Panc1 (cell line): ENCODE data around the gene STAC. TPM values are rescaled to one million over a fixed set of nuclear protein-coding genes. Genes with fewer than 3 reads are reported as not detected.

Experiments
- ATAC-seq: fragments of 200-7000 bp; cut with Tn5 transposase; 2 replicates; pipeline ENCODE4 v1.9.1; 2020; ENCODE audit warnings: mild to moderate bottlenecking, moderate library complexity
- BruUV-seq: library from RNA; stranded (reverse); fragments of 400-500 nt; replicated peaks from 2 replicates; lab custom pipeline; 2021; lab: Mats Ljungman, UMichigan
- CTCF ChIA-PET: fragments of 300-600 bp; sonication (Branson Sonifier 250); formaldehyde crosslinking; loops from one replicate; lab custom pipeline; 2022; ENCODE audit warnings: antibody characterized with exemption; lab: Charles Lee
- POLR2A ChIA-PET: fragments of 300-600 bp; sonication (Branson Sonifier 250); formaldehyde crosslinking; loops from one replicate; lab custom pipeline; 2022; ENCODE audit warnings: antibody characterized with exemption; lab: Charles Lee
- DNase-seq: peaks from one replicate; pipeline ENCODE4 v3.0.0-alpha.2; 2010; ENCODE audit warnings: low read depth, low spot score
- H3K27ac ChIP-seq: 2 replicates; pipeline ENCODE4 v1.5.1; 2011; ENCODE audit warnings: mild to moderate bottlenecking, low read length, inconsistent platforms
- H3K27me3 ChIP-seq: fragments of 200-500 bp; sonication (Bioruptor generic); 2 replicates; pipeline ENCODE4 v1.6.0; 2014; ENCODE audit warnings: low read length, inconsistent platforms; ENCODE audit not compliant: control insufficient read depth, insufficient read depth
- H3K36me3 ChIP-seq: fragments of 200-500 bp; sonication (Bioruptor generic); 2 replicates; pipeline ENCODE4 v1.5.1; 2014; ENCODE audit warnings: inconsistent platforms, mild to moderate bottlenecking, low read length, moderate library complexity; ENCODE audit not compliant: control insufficient read depth, insufficient read depth
- H3K4me1 ChIP-seq: 2 replicates; pipeline ENCODE4 v1.5.1; 2011; ENCODE audit warnings: inconsistent platforms, mild to moderate bottlenecking, low read length, moderate library complexity; ENCODE audit not compliant: control insufficient read depth, insufficient read depth
- H3K4me3 ChIP-seq, 2 experiments: 2 replicates each; pipeline ENCODE4 v1.5.1; 2011 to 2012; ENCODE audit warnings: low read depth in 2 of 2, low read length in 2 of 2, mild to moderate bottlenecking in 2 of 2, inconsistent platforms in 1 of 2, moderate library complexity in 1 of 2
- H3K9me3 ChIP-seq: fragments of 200-500 bp; sonication (Bioruptor generic); 2 replicates; pipeline ENCODE4 v1.5.1; 2014; ENCODE audit warnings: low read depth, mild to moderate bottlenecking, inconsistent platforms, low read length, moderate library complexity; ENCODE audit not compliant: control insufficient read depth, insufficient read depth
- POLR2AphosphoS5 ChIP-seq: IDR thresholded peaks from 2 replicates; pipeline ENCODE4 v1.6.1; 2012; ENCODE audit warnings: mild to moderate bottlenecking, low read depth, low read length, moderate library complexity
- SIN3A ChIP-seq: IDR thresholded peaks from 2 replicates; pipeline ENCODE4 v1.6.1; 2012; ENCODE audit warnings: low read depth, mild to moderate bottlenecking, low read length, moderate library complexity, borderline replicate concordance; ENCODE audit not compliant: insufficient read depth
- TCF7L2 ChIP-seq: IDR thresholded peaks from 2 replicates; pipeline ENCODE4 v1.6.1; 2011; ENCODE audit warnings: mild to moderate bottlenecking, low read depth, low read length, inconsistent platforms
- in situ Hi-C: cut with HindIII; loops from 2 replicates; pipeline ENCODE4 v1.10.0; 2016; ENCODE audit warnings: low sequenced_read_pairs, low pct_unique_long_range_greater_than_20kb
- intact Hi-C: fragments of 100-400 bp; cut with micrococcal nuclease; formaldehyde crosslinking; loops from one replicate; pipeline ENCODE4 v1.10.0; 2022; ENCODE audit not compliant: unreplicated experiment
- total RNA-seq: library from RNA; stranded (reverse); gene quantifications from one replicate; pipeline ENCODE4 v1.2.1, GENCODE V29; 2021; ENCODE audit not compliant: unreplicated experiment
- TF ChIP-seq, protein P1 (sequence below), 2 experiments: IDR thresholded peaks; 2 replicates each; pipeline ENCODE4 v1.6.1; 2011 to 2012; ENCODE audit warnings: low read depth in 2 of 2, control low read depth in 1 of 2, low read length in 1 of 2, mild to moderate bottlenecking in 1 of 2, moderate library complexity in 1 of 2; ENCODE audit not compliant: insufficient read depth in 1 of 2
- TF ChIP-seq, protein P2 (sequence below): fragments of 450-650 bp; IDR thresholded peaks from 2 replicates; pipeline ENCODE4 v1.5.1; 2017; ENCODE audit warnings: mild to moderate bottlenecking

The STAC gene
- total RNA-seq, 1 experiment from 2014 or later: 18.8 TPM

DNA sequence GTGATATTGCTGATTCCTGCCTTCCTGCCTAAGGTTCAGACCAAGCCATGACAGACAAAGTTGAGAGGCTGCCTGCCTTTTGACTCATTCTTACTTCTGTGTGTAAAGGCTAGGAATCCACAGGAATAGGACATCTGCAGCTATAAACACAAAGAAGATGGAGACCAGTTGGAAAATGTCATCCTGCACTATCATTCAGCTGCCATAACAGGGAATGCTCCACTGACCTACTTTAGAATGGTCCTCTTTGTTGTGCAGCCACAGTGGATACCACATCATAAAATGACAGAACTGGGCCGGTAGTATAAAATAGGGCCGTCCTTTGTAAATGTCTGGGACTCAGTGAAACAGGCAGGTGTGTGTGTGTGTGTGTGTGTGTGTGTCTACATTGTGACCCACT, 75.1 kb downstream of the STAC start:
- intact Hi-C loops (no loop called here), in situ Hi-C loops (no loop called here)
- no peak for ATAC-seq
- ChIA-PET POLR2A (no interaction called here), CTCF (no interaction called here)
- Histone ChIP-seq H3K4me3 (no peak overlapping the region), H3K9me3 (no peaks in the 10 kb centered on the region), H3K27me3 (no peaks in the 10 kb centered on the region), H3K27ac (no peak overlapping the region), H3K36me3 (no peaks in the 10 kb centered on the region), H3K4me1 (no peaks in the 10 kb centered on the region)
- TF ChIP-seq, protein P1, sequence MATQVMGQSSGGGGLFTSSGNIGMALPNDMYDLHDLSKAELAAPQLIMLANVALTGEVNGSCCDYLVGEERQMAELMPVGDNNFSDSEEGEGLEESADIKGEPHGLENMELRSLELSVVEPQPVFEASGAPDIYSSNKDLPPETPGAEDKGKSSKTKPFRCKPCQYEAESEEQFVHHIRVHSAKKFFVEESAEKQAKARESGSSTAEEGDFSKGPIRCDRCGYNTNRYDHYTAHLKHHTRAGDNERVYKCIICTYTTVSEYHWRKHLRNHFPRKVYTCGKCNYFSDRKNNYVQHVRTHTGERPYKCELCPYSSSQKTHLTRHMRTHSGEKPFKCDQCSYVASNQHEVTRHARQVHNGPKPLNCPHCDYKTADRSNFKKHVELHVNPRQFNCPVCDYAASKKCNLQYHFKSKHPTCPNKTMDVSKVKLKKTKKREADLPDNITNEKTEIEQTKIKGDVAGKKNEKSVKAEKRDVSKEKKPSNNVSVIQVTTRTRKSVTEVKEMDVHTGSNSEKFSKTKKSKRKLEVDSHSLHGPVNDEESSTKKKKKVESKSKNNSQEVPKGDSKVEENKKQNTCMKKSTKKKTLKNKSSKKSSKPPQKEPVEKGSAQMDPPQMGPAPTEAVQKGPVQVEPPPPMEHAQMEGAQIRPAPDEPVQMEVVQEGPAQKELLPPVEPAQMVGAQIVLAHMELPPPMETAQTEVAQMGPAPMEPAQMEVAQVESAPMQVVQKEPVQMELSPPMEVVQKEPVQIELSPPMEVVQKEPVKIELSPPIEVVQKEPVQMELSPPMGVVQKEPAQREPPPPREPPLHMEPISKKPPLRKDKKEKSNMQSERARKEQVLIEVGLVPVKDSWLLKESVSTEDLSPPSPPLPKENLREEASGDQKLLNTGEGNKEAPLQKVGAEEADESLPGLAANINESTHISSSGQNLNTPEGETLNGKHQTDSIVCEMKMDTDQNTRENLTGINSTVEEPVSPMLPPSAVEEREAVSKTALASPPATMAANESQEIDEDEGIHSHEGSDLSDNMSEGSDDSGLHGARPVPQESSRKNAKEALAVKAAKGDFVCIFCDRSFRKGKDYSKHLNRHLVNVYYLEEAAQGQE (IDR thresholded peaks at IDR 0.05; ENCODE audit: insufficient read depth in 1 of 2, low read depth in 2 of 2, low read length in 1 of 2): no peak
- BruUV-seq: no TSS peak
- no peak for DNase-seq

DNA sequence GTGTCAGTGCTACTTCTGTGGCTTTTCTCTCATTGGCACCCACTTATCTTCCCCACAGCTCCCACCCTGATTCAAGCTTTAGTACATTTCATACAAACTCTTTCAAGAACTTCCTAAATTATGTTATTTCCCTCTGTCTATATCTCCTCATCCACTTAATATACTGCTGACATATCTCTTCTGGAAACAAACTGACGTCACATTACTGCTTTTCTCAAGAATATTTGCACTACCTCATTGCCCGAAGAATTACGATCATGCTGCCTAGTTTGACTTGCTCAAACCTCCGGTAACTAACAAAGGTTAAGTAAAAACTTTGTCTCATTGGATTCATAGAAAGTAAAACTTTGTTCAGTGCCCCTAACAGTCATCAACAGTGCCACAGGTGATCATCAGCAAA, 76.5 kb downstream of the STAC start:
- H3K36me3 ChIP-seq: no peaks in the 10 kb centered on the region
- ATAC-seq (no peak), DNase-seq (no peak)
- no peak overlapping the region for H3K4me3 ChIP-seq
- no peak overlapping the region for H3K27ac ChIP-seq
- no peak for TF ChIP-seq POLR2AphosphoS5
- TF ChIP-seq, protein P2, sequence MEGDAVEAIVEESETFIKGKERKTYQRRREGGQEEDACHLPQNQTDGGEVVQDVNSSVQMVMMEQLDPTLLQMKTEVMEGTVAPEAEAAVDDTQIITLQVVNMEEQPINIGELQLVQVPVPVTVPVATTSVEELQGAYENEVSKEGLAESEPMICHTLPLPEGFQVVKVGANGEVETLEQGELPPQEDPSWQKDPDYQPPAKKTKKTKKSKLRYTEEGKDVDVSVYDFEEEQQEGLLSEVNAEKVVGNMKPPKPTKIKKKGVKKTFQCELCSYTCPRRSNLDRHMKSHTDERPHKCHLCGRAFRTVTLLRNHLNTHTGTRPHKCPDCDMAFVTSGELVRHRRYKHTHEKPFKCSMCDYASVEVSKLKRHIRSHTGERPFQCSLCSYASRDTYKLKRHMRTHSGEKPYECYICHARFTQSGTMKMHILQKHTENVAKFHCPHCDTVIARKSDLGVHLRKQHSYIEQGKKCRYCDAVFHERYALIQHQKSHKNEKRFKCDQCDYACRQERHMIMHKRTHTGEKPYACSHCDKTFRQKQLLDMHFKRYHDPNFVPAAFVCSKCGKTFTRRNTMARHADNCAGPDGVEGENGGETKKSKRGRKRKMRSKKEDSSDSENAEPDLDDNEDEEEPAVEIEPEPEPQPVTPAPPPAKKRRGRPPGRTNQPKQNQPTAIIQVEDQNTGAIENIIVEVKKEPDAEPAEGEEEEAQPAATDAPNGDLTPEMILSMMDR: no peak
- TF ChIP-seq, protein P1 (IDR thresholded peaks at IDR 0.05; ENCODE audit: insufficient read depth in 1 of 2, low read depth in 2 of 2, low read length in 1 of 2): no peak
- TF ChIP-seq SIN3A: no peak
- TF ChIP-seq TCF7L2: no peak
- no peaks in the 10 kb centered on the region for H3K4me1 ChIP-seq
- no TSS peak for BruUV-seq
- H3K27me3 ChIP-seq: no peaks in the 10 kb centered on the region
- intact Hi-C loops (no loop called here), in situ Hi-C loops (no loop called here)
- CTCF ChIA-PET: no interaction called here
- POLR2A ChIA-PET: no interaction called here
- no peaks in the 10 kb centered on the region for H3K9me3 ChIP-seq
